Stimulated activated CD4-positive, alpha-beta T cell treated with anti-CD3 and anti-CD28 coated beads, Interleukin-4, amount 100 ng/mL, for 24 hours (primary cell): Measurements from ENCODE around the gene CHCHD2.
"Not testable (repeated sequence)": the region's sequence is repeated elsewhere in the genome, so short reads cannot be mapped to it uniquely, and the experiment has no call there.

Experiments
- DNase-seq: peaks from one replicate; pipeline ENCODE4 v3.0.0-alpha.2; 2020

Gene CHCHD2, protein sequence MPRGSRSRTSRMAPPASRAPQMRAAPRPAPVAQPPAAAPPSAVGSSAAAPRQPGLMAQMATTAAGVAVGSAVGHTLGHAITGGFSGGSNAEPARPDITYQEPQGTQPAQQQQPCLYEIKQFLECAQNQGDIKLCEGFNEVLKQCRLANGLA

DNA sequence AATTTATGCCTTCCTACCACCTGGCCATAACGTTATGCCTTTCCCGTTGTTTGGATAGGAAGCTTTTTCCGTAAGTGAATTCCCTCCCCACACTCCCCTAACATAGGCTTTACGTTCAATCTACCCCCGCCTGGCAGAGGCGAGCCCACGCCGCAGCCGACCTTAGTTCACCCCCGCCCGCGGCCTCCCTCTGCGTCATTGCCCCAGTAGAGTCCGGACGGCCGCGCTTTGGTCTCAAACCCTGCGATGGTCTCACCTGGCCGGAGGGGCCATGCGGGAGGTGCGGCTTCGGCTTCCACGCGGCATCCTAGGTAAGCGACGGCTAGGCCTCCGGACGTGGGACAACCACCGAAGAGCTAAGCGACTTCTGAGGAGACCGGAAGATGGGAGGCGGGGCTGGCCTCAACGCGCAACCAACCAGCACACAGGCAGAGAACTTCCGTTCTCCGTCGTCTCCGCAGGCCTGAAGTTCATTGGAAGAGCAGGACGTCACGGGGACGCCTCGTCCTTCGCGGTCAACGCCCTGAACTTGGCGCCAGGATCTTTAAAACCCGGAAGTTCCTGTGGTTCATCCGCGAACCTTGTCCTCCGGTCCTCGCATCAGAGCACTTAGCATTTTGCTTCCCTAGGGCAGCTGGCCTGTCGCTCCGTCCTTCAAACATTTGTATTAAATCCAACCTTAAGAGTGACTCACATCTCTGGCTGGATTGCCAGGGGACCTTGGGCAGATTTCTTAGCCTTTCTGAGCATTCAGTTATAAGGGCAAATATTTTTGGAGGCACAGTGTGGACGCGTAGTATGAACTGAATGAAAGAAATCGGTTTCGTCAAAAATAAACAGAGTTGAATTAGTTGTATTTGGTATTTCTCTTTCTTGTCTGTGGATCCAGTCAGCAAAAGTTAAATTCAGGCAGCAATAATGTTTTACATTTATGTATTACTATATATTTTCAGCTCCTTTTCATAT, at the start of gene CHCHD2:
Gene CHCHD2, minus strand, starts transcription at position 369 of the 966 bp plus-strand sequence. Its CDS starts 63 bp downstream, at position 306.
- peak; percentile 95 for DNase-seq

DNA sequence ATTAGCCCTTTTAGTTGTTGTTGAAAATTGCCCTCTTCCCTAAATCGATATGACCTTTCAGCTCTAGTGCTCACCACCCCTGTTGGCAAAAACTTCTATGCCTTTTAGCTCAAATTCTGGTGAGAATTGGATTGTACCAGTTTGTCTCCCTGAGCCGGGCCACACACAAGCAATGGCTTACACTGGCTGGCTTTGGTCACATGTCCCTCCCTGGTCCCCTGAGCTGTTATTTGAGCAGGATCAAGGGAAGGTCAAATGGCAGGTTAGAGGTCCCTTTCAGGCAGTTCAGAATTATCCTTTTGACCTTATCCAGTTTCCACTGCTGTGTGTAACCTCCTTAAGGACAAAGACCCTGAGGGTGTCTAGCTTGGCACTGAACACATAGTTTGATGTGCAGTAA, 24.8 kb upstream of the CHCHD2 start:
- not testable (repeated sequence) for DNase-seq

DNA sequence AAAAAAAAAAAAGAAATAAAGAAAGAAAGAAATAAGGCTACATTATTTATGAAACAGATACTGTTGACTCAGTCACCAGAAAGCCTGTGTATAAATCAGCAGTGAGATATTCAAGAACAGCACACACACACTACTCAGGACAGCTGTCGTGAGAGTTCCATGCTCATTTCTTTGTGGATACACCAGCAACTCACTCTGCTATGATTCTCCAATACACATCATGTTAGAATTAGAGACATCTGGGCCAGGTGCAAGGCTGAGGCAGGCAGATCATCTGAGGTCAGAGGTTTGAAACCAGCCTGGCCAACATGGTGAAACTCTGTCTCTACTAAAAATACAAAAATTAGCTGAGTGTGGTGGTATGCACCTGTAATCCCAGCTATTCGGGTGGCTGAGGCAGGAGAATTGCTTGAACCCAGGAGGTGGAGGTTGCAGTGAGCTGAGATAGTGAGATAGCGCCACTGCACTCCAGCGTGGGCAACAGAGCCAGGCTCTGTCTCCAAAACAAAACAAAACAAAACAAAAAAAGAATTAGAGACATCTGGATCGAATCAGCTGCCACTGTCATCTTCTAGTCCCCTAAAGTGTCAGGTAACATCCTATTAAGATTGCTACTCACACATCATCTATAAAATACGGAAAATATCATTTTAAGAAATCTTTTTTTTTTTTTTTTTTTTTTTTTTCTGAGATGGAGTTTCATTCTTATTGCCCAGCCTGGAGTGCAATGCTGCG, 21.1 kb upstream of the CHCHD2 start:
- DNase-seq, result no peak

DNA sequence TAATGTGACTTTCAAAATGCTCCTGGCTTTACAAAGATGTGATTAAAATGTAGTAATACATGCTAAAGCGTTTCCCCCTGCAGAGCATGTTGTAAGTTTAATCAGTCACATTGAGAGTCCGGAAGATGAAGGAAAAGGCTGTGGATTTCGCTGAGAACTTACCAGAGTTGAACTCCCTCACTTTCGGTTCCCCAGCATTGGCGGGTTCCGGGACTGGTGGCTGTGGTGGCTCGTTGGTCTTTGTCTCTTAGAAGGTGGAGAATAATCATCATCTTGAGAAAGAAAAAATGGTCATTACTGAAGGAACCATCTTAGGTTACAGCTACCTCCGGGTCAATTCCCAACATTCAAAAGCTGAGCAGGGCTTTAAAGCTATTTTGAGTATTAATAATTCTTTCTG, 19.6 kb upstream of the CHCHD2 start:
- DNase-seq, result no peak

DNA sequence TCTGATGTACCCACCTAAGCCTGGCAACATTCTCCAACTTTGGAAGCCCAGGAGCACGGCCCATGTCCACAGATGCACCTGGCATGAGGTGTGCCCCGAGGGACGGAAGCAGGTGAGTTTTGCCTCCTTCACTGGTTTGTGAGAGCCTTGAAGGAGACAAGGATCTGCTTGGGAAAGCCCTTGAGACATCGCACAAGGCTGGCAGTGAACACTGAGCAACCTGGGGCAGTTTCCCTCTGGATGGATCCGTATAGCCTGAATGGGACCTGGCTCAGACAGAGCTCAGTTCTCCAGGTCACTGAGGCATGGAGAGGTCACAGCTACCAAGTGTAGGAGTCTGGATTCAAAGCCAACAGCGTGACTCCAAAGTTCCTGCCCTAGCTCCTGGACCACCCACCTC, 18.7 kb upstream of the CHCHD2 start:
- DNase-seq, result no peak

DNA sequence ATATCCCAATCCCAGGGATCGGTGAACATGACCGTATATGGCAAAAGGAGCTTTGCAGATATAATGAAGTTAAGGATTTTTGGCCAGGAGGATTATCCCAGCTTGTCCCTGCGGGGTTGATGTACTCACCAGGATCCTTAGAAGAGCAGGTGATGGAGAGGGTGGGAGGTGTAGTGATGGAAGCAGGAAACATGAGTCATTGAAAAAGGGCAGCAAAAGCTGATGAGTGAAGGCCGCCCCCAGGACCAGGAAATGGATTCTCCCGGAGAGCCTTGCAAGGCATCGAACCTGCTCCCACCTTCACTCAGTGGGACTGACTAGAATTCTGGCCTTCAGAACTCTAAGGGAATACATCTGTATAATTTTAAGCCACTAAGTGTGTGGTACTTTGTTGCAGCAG, 15.2 kb upstream of the CHCHD2 start:
- DNase-seq, result no peak

DNA sequence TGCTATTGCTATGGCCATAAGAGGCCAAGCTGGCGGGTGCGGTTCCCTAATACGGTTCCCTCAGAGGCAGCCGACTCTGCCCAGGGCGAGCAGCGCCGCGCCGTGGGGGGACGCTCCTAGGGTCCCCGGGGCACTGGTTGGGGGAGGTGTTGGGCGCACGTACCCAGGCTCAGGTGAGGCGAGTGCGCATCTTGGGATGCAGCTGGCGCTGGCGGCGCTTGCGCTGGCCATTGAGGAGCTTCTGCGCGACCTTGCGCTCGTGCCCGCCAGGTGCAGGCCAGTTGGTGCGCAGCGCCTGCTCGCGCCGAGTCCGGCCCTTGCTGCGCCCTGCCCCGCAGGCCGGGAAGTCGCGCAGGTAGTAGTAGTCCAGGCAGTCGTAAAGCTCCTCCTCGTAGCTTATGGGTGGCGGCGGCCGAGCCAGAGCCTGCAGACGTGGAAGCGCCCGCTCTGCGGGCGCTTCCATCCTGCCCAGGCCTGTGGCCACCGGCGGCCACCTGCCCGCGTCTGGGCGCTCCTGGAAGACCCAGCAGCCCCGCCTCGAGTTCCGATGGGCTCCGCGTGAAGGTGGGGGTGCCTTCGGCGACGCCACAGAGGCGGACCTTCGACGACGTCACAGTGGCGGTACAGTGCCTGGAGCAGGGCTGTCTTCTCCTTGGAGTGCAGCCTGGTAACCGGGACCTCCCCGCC, 9.7 kb upstream of the CHCHD2 start, which contains the start of gene NUPR2:
Gene NUPR2, minus strand, starts transcription at position 566 of the 687 bp plus-strand sequence. Its CDS starts 103 bp downstream, at position 463.
- DNase-seq, result no peak

DNA sequence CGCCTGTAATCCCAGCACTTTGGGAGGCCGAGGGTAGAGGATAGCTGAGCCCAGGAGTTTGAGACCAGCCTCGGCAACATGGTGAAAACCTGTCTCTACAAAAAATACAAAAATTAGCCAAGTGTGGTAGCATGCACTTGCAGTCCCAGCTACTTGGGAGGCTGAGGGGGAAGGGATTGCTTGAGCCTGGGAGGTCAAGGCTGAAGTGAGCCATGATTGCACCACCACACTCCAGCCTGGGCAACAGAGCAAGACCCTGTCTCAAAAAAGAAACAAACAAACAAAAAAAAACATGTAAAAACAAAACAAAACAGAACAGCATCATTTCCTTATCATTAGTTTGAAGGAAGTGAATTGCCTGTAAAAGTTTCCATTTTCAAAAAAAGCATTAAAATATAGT, 6.0 kb upstream of the CHCHD2 start:
- not testable (repeated sequence) for DNase-seq

DNA sequence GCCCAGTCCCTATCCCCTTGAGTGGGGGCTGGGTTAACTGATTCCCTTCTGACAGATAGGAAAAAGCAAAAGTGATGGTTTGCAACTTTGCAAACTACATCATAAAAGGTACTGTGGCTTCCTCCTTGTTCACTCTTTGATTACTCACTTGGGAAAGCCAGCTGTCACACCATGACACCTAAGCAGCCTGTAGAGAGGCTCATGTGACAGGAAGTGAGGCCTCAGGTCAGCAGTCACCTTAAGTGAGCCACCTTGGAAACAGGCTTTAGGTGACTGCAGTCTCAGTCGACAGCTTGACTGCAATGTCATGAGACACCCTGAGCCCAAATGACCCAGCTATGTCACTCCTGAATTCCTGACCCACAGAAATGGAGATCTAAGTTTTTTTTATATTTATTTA, 4.3 kb upstream of the CHCHD2 start:
- DNase-seq, result no peak

DNA sequence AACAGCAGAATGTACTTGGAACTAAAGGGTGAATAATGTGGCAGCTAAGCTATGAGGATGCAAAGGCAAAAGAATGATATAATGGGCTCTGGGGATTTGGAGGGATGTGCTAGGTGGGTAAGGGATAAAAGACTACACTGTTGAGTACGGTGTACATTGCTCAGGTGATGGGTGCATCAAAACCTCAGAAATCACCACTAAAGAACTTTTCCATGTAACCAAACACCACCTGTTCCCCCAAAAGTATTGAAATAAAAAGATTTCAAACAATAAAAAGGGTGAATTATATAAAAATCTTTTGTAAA, 1.6 kb upstream of the CHCHD2 start:
- DNase-seq, result no peak

DNA sequence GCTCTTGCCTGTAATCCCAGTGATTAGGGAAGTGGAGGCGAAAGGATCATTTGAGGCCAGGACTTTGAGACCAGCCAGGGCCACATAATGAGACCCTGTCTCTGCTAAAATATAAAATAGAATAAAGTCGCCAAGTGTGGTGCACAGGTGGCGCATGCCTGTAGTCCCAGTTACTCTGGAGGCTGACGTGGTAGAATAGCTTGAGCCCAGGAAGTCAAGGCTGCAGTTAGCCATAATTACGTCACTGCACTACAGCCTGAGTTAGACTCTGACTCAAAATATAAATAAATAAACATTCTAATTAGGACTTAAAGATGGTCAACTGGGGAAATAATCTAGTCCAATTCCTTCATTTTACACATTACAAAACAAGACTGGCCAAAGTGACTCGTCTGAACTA, 768 bp downstream of the CHCHD2 start:
- DNase-seq, result peak; percentile 37

DNA sequence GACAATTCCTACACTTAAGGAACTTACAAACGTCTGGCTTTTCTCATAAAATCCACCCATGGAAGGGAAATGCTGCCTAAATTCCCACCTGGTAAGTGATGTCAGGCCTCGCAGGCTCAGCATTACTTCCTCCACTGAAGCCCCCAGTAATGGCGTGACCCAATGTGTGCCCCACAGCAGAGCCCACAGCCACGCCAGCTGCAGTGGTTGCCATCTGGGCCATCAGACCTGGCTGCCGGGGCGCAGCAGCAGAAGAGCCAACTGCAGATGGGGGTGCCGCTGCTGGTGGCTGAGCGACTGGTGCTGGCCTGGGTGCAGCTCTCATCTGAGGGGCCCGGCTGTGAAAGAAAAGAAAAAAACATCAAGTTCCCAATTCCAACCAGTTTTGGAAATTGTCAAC, 2.1 kb downstream of the CHCHD2 start:
- not testable (repeated sequence) for DNase-seq

DNA sequence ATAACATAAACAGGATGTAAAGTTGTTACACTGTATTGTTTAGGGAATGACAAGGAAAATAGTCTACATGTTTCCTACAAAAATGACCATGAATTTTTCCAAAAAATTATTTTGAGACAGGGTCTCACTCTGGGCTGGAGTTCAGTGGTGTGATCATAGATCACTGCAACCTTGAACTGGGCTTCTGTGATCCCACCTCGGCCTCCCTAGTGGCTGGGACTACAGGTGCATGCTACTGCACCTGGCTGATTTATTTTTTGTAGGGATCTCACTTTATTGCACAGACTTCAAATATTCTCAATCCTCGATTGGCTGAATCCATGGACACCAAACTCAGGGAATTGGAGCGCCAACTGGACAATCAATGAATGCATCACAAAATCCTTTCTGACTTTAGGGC, 6.6 kb downstream of the CHCHD2 start:
- no peak for DNase-seq

DNA sequence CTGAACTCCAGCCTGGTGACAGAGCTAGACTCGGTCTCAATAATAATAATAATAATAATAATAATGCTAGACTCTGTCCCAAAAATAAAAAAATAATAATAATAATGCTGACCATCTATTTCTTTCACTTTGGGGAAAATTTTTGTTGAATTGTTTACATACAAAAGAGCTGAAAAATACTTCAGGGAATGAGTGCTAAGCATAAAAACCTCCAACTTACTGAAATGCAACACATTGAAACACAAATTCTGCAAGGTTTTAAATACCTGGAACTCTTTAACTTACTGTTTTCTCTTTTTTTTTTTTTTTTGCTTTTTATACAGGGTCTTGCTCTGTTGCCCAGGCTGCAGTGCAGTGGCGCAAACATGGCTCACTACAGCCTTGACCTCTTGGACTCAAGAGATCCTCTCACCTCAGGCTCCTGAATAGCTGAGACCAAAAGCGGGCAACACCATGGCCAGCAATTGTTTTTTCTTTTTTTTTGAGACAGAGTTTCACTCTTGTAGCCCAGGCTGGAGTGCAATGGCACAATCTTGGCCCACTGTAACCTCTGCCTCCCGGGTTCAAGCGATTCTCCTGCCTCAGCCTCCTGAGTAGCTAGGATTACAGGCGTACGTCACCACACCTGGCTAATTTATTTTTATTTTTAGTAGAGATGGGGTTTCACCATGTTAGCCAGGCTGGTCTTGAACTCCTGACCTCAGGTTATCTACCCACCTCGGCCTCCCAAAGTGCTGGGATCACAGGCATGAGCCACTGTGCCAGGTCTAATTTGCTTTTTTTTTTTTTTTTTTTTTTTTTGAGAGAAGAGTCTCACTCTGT, 7.9 kb downstream of the CHCHD2 start:
- DNase-seq, result not testable (repeated sequence)

DNA sequence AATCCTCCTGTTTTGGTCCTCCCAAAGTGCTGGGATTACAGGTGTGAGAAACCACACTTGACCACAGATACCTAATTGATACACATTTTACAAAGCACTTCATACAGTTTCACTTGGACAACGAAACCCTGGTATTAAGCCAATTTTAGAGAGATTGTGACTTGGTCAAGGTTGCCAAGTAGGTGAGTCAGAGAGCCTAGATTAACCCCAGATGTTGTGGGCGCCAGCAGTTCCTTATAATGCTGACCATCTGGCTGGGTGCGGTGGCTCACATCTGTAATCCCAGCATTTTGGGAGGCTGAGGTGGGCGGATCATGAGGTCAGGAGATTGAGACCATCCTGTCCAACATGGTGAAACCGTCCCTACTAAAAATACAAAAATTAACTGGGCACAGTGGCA, 8.6 kb downstream of the CHCHD2 start:
- no peak for DNase-seq

DNA sequence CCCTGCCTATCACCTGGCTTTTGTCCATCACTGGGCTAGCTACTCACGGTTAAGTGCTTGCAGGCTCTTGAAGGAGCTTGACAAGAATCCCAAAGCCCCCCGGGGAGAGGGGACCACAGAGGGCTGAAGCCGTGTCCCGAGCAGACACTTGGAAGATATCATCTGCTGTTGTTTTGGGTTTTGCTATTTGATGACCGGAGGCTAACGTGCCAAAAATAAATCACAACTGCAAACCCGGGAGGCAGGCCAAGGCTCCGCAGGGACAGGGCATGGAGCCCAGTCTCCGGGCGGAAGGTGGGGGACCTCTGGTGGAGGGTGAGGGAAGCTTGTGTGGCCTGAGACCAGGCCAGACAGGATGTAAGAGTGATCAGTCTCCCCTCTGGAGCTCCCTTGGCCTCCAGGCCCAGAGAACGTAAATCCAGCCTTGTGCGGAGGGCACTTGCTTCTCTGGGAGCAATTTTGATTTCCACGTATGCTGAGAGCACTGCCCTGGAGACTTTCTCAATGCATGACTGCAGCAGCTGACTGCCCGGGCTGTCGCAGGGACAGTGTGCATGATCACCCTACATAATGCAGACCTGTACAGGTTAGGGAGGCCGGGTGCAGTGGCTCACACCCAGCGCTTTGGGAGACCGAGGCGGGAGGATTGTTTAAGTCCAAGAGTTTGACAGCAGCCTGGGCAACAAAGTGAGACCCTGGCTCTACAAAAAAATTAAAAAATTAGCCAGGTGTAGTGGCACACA, 13.3 kb downstream of the CHCHD2 start, which contains the start of gene PHKG1:
Gene PHKG1, minus strand, starts transcription at position 164 of the 743 bp plus-strand sequence. CDS start 4,011 bp downstream, outside the sequence.
- no peak for DNase-seq

DNA sequence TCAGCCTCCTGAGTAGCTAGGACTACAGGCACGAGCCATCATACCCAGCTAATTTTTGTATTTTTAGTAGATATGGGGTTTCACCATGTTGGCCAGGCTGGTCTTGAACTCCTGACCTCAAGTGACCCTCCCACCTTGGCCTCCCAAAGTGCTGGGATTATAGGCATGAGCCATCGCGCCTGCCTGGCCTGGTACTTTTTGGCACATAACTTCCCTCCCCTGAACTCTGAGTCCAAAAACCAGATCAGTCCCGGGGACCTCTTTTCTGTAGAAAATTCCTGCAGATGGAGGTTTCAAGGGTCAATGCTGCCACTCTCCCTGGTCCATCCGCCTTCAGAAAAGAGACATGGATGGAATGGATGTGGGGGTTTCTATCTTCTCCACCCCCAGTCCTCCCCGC, 13.9 kb downstream of the CHCHD2 start:
- DNase-seq, result not testable (repeated sequence)

DNA sequence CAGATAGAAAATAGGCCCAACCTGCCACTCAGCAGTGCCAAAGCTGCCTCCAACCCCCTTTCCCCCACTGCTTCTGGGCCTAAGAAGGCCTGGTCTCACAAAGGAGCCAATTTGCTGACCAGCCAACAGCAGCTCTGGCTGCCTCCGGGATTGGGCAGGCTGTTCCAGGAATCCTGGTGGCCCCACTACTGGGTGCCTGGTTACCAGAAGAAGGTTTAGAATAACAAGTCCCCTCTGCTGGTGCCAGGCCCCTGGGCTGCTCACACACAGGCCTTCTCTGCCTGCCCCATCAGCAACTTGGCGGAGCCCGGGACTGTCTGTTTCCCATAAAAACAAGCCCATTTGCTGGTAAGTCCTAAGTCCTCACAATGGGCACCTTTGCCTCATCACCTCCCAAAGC, 14.7 kb downstream of the CHCHD2 start:
- DNase-seq, result no peak

DNA sequence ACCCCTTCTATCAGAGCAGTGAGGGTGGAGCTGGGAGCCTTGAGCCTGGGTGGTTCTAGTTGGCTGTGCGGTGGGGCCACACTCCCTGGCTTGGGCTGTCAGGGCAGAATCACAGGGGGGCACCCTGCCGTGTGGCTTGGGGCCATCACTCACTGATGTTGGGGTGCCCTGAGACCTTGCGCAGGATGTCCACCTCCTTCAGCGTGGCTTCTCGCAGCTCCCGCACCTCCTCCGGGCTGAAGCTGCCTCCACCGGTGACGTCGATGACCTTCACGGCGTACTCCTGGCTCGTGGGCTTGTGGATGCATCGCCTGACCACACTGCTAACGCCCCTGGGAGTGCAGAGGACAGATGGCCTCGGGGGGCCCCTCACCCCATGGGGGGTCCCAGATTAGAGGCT, 18.8 kb downstream of the CHCHD2 start:
- no peak for DNase-seq

DNA sequence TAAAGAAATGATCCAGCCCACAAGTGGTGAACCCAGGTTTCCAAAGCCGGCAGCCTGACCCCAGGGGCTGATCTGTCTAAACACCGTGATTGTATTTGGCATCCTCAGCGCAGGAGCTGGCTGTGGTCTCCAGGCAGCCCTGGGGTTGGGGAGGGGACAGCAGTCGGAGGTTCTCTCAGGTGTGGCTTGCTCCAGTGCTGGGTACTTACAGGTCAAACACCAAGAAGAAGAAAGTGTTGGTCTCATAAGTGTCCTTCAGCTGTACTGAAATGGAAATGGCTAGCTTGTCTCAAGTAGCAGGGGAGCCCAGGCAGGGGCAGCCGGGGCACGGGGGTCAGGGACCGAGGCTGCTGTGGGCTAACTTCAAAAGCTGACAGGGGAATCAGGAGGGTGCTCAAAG, 19.5 kb downstream of the CHCHD2 start:
- no peak for DNase-seq

DNA sequence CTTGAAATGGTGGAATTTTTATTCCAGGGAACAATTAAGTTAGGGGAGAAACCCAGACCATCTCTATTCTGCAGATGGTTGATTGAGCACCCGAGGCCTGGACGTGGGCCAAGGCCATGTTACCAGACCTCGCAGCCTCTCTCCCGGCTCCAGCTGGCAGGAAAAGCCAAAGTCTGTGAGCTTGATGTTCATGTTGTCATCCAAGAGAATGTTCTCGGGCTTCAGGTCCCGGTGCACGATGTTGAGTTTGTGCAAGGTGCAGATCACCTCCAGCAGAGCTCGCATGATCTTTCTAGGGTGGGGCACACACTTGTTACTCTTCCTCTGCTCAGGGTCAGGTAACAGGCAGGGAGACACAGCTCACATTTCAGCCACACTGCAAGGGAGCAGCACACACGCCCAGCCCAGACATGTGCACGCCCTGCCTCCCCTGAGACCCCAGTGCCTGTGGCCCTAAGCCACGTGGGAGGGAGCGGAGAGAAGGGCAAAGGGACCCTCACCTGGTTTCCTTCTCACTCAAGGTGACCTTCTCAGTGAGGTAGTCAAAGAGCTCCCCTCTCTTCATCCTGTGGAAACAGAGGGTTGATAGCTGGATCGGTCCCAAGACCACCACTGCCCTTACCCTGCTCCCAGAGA, 23.0 kb downstream of the CHCHD2 start:
- no peak for DNase-seq
